NCI-H2196 treated with DMSO at 0.1 percent for 48 hours (cell line): Measurements from ENCODE around the gene LRRC3C.

Experiments used
- DNase-seq: peaks from one replicate; lab custom pipeline; 2025; ENCODE audit not compliant: unreplicated experiment; lab: John Stamatoyannopoulos, UW

Gene LRRC3C

DNA sequence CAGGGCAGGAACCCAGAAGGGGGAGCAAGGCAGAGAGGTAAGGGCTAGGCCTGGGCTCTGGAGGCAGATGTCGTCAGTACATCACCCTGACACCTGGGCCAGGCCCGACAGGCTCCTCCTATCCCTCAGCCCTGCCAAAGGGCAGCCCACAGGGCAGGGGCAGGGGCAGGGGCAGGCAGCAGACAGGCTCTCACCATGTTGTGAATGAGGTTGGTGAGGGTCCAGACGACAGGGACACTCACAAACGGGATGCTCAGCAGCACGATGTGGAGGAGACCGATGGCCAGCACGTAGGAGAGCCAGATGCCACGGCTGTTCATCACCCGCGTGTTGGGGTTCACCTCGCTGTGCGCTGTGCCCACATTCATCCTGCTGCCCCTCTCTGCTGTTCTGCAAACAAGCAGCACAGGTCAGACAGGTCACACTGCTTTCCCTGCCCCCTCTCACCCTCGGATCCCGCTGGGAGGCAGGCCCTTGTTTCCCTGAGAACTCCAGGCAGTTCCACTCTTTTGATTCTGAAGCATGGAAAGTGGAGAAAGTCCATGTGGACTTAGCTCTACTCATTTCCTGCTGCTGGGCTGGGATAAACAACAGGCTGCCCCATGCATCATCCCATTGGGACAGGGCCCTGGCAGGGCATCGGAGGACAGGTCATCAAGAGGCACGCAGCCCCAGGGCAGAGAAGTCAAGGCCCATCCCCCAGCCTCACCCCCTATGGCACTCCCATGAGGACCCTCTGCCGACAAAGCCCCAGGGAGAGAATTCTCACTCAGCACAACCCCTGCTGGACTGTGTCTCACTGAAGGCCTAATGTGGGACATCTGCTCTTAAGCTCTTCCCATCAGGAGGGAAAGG lies 3.5 kb upstream of the LRRC3C start:
- no peak for DNase-seq

DNA sequence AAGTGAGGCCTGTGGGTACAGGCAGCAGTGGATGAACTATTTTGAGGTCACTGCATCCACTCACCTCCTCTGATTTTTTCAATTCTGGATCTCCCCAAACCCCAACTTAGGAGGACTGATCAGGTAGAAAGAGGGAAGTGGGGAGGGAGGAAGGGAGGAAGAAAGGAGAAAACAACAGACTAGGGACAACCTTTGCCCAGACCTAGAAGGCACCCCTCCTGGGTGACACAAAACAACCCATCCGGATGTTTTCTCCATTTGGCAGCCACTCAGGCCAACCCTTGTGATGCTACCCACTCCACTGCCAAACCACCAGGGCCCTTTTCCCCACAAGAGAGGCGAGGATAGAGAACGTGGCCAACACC lies 2.9 kb upstream of the LRRC3C start:
- no peak for DNase-seq

DNA sequence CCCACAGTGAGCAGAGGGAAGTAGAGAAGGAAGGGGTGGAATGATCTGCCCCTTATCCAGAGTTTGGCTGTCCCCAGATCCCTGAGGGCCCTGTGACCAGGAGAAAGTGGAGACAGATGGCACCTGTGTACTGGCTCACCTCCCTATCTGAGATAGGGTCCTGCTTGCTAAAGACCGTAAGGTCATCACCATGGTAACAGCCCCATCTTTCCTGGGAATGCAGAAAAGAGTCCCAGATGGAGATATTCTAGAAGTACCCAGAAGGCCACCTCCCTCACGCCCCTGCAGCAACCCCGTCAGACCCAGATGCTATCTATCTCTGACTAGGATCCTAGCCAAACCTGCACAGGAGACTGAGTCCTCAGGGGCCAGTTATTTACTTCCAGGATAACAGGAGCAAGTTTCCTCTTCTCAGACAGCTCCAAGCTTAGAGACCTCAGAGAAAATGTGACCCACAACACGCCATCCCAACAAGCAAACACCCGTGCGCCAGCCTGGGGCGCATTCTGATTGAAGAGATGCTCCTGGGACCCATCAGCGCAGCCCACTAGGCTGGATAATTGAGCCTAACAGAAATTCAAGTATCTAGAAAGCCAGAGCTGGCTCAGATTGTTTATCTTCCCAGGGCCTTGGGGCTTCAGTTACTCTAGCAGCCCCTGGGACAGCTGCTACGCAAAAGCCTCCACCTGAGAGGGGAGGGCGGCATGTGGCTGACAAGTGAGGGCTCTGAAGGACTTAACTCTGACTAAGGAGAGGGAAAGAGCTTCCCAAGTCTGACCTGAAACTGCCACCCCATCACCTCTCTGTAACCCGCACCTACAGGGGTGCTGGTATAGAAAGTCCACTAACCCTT lies 2.0 kb upstream of the LRRC3C start:
- DNase-seq = no peak

DNA sequence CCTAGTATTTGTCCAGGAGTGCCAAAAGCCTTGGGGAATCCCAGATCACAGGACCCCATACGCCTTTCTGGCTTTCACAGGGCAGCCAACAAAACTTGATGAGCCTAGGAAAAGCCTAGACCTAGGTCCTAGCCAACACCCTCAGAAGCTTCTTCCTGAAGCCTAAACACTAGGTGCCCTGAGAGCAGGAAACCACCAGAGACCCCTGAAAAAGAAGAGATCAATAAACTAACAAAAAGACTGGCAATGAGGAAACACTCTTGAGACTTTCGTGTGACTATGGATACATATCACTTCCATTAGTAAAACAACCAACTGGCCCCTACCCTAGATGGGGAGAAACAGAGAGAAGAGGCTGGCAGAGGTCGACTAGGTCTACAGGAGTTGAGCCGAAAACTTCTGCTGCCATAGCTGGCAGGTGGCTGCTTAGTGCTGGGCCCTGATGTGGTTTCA lies 1.4 kb upstream of the LRRC3C start:
- no peak for DNase-seq

DNA sequence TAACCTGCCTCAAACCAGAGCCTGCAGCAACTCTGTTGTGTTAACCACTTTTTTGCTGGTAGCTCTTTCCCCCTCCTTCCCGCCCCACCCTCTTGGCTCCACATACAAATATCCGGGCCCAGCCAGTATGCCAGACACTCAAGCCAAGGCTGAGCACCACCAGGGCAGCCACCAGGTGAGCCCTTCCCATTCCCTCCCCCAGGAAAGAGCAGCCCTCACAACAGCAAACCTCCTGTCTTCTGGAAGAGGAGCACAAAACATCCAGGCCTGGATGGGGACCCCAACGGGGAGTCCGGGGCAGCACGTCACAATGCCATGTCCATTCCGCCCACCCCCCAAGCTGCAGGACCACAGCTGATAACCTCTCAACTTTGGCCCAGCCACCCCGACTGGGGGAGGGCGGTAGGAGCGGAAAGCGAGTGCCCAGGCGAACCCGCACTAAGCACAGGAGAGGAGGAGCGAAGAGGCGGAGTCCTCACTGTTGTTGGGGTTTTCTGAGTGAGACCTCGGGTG lies 888 bp upstream of the LRRC3C start:
- no peak for DNase-seq

DNA sequence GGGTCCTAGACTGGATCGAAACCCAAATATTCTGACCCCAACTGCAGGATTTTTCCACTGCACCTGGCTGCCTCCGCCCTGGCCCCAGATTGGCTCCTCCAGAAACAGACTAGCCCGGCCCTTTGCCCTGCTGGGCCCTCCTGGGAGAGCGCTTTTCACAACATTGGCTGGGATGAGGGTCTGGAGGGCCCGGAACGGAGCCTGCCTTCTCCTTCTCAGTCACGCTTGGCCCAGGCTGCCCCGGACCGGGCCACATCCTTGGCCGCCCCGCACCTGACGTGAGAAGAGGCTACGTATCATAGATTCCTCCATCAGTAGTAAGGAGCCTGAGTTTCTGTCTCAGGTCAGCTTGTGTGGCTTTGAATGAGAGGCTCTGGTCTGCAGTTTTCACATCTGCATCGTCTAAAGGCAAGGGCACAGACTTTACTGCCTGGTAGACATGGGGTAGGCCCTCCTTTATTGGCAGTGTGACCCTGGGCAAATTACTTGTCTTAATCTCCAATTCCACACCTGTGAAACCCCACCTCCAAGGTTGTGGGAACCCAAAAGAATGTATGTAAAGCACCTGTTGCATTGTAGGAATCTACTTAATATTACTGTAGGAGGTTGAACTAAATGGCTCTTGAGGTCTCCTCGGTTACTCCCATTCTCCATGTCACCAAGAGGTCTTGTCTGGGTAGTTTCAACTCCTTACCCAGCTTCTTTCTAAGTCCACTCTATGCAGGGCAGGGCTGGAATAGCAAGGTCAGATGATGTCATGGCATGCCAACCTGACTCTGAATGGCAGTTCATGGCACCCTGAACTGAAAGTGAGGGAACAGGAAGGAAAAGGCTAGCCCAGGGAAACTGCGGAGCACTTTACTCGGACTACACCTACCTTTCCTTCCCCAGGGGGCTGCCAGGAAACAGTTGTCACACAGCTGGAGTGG lies 661 bp downstream of the LRRC3C start:
- no peak for DNase-seq

DNA sequence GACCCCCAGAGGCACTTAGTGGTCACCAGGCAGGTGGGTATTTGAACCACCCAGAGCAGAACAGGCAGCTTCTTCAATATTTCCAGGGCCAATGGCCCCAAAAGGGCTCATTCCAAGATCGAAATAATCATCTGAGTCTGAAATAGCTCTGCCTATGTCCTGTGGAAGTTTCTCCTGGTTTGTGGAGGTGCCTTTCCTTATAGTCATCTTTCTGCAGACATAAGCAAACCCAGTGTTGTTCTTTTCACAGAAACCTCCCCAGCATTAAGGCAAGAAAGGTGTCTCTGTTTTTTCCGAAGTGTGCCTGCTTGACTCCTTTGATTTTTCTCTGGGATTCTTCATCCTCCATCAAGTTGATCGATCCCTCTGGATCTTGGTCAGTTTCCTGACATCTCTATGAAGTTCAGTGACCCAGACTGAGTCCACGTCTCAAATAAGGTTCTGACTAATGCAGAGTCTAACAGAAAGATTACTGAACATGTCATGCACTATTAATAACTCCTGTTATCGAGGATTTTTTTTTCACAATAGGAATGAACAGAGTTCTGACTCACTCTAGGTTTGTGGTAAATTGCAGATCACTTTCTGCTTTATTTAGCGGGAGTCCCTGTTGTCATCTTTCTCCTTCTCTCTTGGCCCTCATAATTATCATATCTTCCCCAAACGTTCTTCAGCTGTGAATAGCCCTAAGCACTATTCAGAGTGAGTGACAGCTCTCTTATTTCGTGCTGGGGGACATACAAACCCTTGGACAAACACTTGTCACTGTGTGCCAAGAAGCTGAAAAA lies 1.5 kb downstream of the LRRC3C start:
- DNase-seq = no peak

DNA sequence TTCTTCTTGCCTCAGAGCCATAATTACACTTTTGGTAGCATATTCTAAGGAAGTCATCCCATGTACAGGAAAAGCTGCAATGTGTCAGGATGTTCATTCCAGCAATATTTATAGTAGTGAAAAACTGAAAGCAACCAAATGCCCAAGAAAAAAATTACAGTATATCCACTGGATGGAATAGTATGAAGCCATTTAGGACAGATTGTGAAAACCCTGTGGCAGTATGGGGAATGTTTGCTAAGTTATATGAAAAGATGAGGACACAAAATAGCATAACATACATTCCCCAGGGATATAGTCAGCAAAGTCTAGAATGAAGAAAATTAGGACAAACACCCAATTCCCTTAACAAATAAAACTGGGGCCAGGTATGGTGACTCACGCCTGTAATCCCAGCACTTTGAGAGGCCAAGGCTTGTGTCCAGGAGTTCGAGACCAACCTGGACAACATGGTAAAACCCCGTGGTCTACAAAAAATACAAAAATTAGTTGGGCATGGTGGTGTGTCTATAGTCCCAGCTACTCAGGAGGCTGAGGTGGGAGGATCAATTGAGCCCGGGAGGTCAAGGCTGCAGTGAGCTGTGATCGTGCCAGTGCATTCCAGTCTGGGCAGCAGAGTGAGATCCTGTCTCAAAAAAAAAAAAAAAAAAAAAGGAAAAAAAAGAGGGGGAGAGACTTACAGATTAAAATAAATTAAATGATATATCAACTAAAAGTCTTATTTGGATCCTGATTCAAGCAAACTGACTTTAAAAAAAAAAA lies 2.3 kb downstream of the LRRC3C start:
- DNase-seq = no peak

DNA sequence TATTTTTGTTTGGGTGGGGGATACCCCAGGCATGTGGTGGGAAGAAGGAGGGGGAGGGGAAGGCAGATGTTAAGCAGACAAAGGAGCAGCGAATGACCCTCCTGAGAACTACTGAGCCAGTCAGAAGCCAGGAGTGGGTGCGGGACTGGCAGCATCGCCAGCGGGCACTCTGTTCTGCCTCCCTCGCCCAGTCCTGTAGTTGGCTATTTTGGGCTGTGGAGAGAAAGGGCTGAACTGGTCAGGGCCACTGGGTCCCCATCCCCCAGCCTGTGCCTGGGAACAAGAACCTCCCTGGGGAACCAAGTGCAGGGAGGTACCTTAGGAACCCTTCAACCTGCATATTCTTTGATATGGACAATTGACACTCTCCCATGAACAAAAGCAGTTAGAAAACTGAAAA lies 6.4 kb downstream of the LRRC3C start:
- DNase-seq = no peak

DNA sequence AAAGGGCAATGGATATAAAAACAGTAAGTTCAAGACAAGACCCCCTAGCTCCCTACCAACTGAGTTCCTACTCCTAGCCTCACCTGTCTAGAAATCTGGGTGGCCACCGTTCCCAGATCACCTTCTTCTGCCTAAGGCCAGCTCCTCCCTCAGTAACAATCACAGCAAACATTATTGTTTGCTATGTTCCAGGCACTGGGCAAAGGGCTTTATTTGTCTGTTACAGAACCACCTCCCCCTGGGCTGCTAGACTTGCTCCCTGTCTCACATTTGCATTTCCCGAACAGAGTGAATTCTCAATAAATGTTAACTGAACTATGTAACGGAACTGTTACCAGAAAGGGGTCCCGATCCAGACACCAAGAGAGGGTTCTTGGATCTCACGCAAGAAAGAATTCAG lies 6.8 kb downstream of the LRRC3C start:
- DNase-seq = no peak

DNA sequence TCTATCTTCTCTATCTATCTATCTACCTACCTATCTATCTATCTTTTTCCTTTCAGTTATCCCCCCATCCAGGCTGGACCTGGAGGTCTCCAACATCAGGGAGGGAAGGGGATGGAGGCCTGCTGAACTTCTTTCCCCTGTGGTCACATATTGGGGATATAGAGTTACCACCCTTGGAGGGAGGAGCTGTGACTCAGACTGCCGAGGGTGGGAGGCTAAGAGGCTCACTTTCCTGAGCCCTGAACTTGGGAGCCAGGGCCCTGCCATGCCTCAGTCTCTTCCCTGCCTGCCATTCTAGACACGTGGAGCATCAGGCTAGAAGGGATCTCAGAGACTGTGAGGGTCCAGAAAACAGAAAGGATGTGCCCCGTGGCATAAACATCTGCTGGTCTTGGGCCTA lies 8.4 kb downstream of the LRRC3C start:
- no peak for DNase-seq

DNA sequence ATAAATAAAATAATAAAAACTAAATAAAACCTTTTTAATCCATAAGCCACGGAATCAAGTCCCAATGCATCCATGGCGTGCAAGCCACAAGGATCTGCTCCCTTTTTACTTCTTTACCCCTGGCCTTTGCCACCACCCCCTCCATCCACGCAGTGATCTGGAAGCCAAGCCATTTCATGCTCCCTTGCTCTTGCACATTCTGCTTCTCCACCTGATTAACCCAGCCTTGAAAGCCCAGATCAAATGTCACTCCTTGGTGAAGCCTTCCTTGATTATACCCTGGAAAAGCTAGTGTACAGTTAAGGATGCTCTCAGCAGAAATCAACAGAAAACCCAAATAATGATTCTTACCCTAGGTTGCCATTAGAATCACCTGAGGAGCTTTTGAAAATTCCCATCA lies 9.9 kb downstream of the LRRC3C start:
- DNase-seq = no peak

DNA sequence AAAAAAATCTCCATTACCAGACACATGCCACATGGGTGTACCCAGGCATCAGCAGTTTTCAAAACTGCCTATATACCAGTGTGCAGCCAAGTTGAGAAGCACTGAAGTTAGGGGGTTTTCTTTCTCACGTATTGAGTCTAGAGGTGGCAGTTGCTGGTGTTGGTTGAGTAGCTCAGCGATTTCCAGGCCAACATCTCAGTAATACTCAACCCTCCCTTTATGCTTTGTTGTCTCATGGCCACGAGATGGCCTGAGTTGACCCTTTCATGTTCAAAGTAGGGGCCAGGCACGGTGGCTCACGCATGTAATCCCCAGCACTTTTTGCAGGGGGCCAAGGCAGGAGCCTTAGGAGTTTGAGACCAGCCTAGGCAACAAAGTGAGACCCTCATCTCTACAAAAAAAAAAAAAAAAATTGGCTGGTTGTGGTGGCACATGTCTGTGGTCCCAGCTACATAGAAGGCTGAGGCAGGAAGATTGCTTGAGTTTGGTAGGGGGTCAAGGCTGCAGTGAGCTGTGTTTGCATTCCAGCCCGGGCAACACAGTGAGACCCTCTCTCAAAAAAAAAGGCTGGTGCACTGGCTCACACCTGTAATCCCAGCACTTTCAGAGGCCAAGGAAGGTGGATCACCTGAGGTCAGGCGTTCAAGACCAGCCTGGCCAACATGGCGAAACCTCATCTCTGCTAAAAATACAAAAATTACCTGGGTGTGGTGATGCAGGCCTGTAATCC lies 10.8 kb downstream of the LRRC3C start:
- no peak for DNase-seq

DNA sequence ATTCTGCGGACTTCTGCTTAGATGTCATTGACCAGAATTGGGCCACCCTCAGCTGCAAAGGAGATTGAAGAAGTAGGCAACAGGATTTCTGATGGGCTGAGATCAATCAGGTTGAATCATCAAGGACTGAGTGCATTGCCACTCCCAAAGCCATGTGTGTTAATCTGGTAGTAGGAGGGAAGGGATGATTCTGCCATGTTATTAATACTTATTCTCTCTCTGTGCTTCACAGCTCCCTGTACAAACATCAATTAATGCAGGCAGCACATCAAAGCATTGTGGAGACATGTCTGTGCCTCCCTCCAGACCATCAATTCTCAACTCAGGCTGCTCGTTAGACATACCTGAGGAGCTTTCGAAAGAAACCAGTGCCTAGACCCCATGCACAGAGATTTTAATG lies 11.6 kb downstream of the LRRC3C start:
- DNase-seq = no peak

DNA sequence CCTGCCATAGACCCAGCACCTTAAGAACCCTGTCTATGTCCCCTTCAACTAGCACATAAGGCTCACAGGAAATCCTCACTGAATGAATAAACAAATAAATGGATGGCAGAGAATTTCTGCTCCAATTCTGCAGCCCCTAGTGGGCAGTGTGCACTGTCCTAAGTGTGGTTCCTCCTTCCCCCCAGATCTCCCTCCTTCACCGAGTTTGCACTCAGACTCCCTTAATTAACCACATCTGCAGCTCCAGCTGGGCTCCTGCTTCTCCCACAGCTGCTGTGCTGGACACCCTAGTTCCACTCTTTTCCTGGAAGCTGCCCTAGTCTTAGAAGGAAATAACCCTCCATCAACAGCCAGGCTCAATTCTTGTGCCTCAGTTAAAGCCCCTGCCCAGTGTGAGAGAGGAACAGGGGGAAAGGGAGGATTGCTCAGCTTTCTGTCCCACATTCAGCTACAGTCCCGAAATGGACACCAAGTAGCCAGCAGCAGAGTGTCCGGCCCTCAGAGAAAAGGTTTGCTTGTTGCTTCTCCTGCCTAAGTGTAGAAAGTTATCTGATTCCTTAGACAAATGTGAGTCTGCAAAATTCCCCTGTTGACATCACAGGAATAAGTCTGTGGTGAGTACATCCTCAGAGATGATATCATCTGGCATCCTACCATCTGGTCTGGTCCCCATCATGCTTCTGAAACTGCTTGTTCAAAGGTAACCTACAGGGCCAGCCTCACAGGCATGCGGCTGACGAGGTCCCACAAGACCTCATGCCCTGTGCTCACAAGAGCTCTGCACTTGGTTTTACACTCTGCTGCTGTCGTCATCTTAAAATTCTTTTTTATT lies 12.3 kb downstream of the LRRC3C start:
- DNase-seq = no peak

DNA sequence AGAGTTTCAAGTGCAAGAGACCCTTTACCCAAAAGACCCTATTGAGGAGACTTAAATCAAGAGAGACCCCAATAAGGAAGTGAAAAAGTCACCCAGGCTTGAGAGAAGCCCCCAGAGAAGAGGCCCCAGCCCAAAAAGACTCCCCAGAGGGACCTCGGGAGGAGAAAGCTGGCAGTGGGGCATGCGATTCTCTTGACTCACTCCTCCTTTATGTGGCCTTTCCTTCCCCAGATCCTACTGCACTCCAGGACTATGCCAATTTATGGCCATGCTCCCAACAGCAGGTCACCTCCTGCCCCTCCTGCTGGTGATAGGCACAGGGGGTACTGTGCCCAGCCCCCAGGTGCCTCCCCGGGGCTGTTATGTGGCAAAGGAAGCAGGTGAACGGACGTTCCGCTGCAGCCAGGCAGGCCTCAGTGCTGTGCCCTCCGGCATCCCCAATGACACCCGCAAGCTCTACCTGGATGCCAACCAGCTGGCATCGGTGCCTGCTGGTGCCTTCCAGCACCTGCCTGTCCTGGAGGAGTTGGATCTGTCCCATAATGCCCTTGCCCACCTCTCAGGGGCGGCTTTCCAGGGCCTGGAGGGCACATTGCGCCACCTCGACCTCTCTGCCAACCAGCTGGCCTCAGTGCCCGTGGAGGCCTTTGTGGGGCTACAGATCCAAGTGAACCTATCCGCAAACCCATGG lies 16.3 kb downstream of the LRRC3C start:
- DNase-seq = no peak

DNA sequence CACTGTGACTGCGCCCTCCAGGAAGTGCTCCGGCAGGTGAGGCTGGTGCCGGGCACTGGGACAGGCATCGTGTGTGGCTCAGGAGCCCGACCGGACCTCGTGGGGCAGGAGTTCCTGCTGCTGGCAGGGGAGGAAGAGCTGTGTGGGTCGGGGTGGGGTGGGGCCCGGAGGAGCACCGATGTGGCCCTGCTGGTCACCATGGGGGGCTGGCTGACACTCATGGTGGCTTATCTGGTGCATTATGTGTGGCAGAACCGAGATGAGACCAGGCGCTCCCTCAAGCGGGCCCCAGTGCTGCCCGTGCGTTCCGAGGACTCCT lies 16.8 kb downstream of the LRRC3C start:
- no peak for DNase-seq
